A549 (cell line): Measurements from ENCODE around the gene CPS1.

Experiments
- HOXA7 ChIP-seq: fragments of 250-450 bp; sonication (Bioruptor Pico); IDR thresholded peaks from 2 replicates; pipeline ENCODE4 v1.5.0; 2020; ENCODE audit warnings: mild to moderate bottlenecking, moderate library complexity
- KDM1A ChIP-seq: fragments of 200-600 bp; sonication (generic); IDR thresholded peaks from 2 replicates; pipeline ENCODE4 v1.6.1; 2016; ENCODE audit warnings: low read depth, mild to moderate bottlenecking
- TF ChIP-seq, protein P1 (sequence below): fragments of >200 bp; sonication (Bioruptor Twin); formaldehyde crosslinking; IDR thresholded peaks from 3 replicates; pipeline ENCODE4 v1.5.1; 2016

DNA sequence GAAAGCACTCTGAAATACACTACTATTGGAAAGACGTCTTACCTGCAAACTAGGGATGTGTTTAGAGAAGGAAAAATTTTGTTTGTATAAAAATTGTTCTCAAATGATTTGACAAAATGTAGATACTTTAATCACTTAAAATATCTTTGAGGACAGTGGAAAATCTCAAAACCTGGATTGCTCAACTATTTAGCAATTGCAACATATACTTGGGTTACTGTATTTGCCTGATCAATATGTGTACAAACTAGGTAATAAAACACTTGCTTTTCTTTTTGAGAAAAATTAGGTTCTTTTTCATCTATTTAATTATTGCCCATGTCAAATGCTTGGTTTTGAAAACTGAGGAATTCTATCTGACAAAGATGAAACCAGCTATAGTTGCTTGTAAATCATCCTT lies 60.9 kb downstream of the CPS1 start:
- TF ChIP-seq, protein P1, sequence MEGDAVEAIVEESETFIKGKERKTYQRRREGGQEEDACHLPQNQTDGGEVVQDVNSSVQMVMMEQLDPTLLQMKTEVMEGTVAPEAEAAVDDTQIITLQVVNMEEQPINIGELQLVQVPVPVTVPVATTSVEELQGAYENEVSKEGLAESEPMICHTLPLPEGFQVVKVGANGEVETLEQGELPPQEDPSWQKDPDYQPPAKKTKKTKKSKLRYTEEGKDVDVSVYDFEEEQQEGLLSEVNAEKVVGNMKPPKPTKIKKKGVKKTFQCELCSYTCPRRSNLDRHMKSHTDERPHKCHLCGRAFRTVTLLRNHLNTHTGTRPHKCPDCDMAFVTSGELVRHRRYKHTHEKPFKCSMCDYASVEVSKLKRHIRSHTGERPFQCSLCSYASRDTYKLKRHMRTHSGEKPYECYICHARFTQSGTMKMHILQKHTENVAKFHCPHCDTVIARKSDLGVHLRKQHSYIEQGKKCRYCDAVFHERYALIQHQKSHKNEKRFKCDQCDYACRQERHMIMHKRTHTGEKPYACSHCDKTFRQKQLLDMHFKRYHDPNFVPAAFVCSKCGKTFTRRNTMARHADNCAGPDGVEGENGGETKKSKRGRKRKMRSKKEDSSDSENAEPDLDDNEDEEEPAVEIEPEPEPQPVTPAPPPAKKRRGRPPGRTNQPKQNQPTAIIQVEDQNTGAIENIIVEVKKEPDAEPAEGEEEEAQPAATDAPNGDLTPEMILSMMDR = no peak
- no peak for TF ChIP-seq KDM1A
- TF ChIP-seq HOXA7 (CRISPR knock-in tag) = no peak
